Measurements from ENCODE around the gene CSTF2. TPM values are rescaled to one million over a fixed set of nuclear protein-coding genes. Genes with fewer than 3 reads are reported as not detected.

CSTF2 gene
- total and polyA plus RNA-seq, 2 of the 4 experiments (the other 2 are of a cell fraction): 22.8 to 30.3 TPM

DNA sequence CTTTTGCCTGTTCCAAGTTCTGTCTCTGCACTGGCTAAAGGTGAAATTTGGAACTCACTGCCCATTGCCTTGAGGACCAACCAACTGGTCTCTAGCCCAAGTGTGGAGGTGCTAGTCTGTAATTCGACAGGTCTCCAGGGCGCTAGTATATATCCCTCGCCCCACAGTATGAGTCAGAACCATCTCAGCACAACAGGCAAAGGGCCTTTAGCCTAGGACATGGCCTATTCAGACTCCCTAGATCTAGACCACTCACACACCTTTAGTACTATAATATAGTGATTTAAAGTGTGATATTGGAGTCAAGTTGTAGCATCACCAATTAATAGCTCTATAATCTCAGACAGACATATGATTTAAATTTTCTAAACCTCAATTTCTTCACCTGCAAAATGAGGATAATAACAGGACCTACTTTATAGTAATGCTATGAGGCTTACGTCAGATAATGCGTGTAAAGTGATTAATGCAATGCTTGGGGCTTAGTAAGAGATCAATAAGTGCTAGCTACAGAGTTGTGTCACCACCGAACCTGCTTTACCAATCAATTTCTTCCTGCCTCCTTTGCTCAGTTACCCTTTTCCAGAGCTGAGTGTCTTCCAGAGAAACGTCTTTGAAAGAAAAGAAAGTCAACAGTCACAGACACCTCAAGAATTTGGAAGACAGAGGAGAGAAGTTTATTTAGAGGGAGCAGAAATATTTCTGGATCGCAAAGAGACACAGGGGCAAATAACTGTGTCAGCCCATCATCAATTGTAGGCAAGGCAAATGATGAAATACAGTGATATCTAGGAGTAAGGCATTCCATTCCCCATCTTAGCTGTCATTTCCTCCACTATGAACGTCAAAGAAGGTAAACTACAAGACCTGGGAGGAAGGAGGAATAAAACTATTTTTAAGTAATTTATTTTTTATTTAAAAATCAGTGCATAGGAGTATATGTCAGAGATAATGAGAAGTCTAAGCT is 51.7 kb downstream of the CSTF2 start:
- TF ChIP-seq CEBPB (IDR thresholded peaks at IDR 0.05; ENCODE audit: low read depth, low read length) (peak; percentile 56; the same call in 1 of the 2 replicates), RAD21 (IDR thresholded peaks at IDR 0.05; ENCODE audit: low read length) (no peak)
- Histone ChIP-seq H3K9me1 (ENCODE audit: insufficient read depth, low read length) (peaks cover 3% of the 10 kb centered on the region; the same call in 1 of the 2 replicates), H3K79me1 (ENCODE audit: low read depth in 1 of 2, low read length in 2 of 2) (no peaks in the 10 kb centered on the region), H4K5ac (ENCODE audit: low read depth, low read length) (peak overlapping the region; percentile 29; the same call in 1 of the 2 replicates), H3K56ac (ENCODE audit: extremely low read depth, insufficient read depth, low read length) (no peak overlapping the region), H3K4me2 (ENCODE audit: low read depth, low read length) (no peak overlapping the region), H3K27me3 (ENCODE audit: control insufficient read depth, insufficient read depth, low read length) (peaks cover 2% of the 10 kb centered on the region), H3K4me1 (ENCODE audit: control insufficient read depth, insufficient read depth, low read length) (peaks cover 2% of the 10 kb centered on the region; the same call in 1 of the 2 replicates), H4K20me1 (ENCODE audit: insufficient read depth, low read length) (no peaks in the 10 kb centered on the region), H2BK120ac (ENCODE audit: low read depth, low read length) (no peak overlapping the region; the same call in 1 of the 2 replicates), H3K36me3 (ENCODE audit: control insufficient read depth, insufficient read depth, low read length) (no peaks in the 10 kb centered on the region), H3K4ac (ENCODE audit: low read depth, low read length) (peak overlapping the region; percentile 56), H4K8ac (ENCODE audit: low read depth in 2 of 2, low read length in 2 of 2) (no peak overlapping the region), H2BK15ac (ENCODE audit: low read depth, low read length) (no peak overlapping the region; the same call in 2 of the 3 replicates), H2AK5ac (ENCODE audit: low read depth, low read length) (peak overlapping the region; percentile 78; the same call in 1 of the 2 replicates), H2AK9ac (replicated peaks; ENCODE audit: low read depth, low read length, poor library complexity) (no peak overlapping the region), H3K27ac (ENCODE audit: insufficient read depth, low read length) (no peak overlapping the region), H3K14ac (replicated peaks; ENCODE audit: low read depth, low read length) (no peak overlapping the region), H4K91ac (ENCODE audit: insufficient read depth, low read depth, low read length) (peak overlapping the region; percentile 74), H3K18ac (ENCODE audit: low read depth, low read length) (peak overlapping the region; percentile 59), H3K23ac (ENCODE audit: low read depth, low read length) (no peak overlapping the region), H3K9ac (ENCODE audit: low read depth, low read length) (no peak overlapping the region), H2AFZ (replicated peaks; ENCODE audit: low read length, poor library complexity) (no peak overlapping the region), H2BK20ac (ENCODE audit: low read depth, low read length) (peak overlapping the region; percentile 49), H2BK5ac (ENCODE audit: low read depth, low read length, poor library complexity, severe bottlenecking) (no peak overlapping the region), H3K4me3 (ENCODE audit: insufficient read depth, low read depth, low read length) (no peak overlapping the region), H3K9me3 (ENCODE audit: control insufficient read depth, insufficient read depth, low read length) (no peaks in the 10 kb centered on the region)
- BruUV-seq (replicated peaks): no TSS peak
- intact Hi-C loops (cut with micrococcal nuclease): no loop called here
- ATAC-seq (ENCODE audit: low read depth) (peak; percentile 57), DNase-seq (peak; percentile 66)
- in situ Hi-C loops (cut with MboI; ENCODE audit: low sequenced_read_pairs): no loop called here
- CTCF ChIA-PET: interaction anchor here (0.5 to 1.1 kb wide), 3 partner anchors 10 to 89 kb away, joined by 3 to 7 read pairs (median 3); no protein-coding TSS in a partner anchor
- dilution Hi-C loops (cut with HindIII; ENCODE audit: low sequenced_read_pairs, unreplicated experiment): no loop called here
- POLR2A ChIA-PET (ENCODE audit: unreplicated experiment): no interaction called here
- WGBS, 2 experiments (ENCODE audit: extremely low coverage in 2 of 2, insufficient read length in 1 of 2): no CpG with 5 or more reads among the region's 9 CpGs
